Activated CD8-positive, alpha-beta T cell treated with anti-CD3 and anti-CD28 coated beads for 36 hours (primary cell): ENCODE results near the gene SEC63. TPM values are rescaled to one million over a fixed set of nuclear protein-coding genes. Genes with fewer than 3 reads are reported as not detected.
"Not testable (repeated sequence)": the region's sequence is repeated elsewhere in the genome, so short reads cannot be mapped to it uniquely, and the experiment has no call there.

ENCODE experiments used
- ATAC-seq: fragments of 200-7000 bp; cut with Tn5 transposase; one replicate; pipeline ENCODE4 v1.10.0; 2021; ENCODE audit warnings: mild to moderate bottlenecking, moderate library complexity
- CTCF ChIA-PET: fragments of 350-600 bp; sonication (Branson Sonifier 250); formaldehyde crosslinking; loops from one replicate; lab custom pipeline; 2021; ENCODE audit warnings: antibody characterized with exemption; lab: Charles Lee
- POLR2A ChIA-PET: fragments of 350-600 bp; sonication (Branson Sonifier 250); formaldehyde crosslinking; loops from one replicate; lab custom pipeline; 2021; ENCODE audit warnings: antibody characterized with exemption; lab: Charles Lee
- DNase-seq: peaks from one replicate; pipeline ENCODE4 v3.0.0-alpha.2; 2020
- H3K27ac Mint-ChIP-seq: one replicate; pipeline ENCODE4 v1.8.0; 2021; ENCODE audit warnings: mild to moderate bottlenecking, mixed read lengths
- H3K27me3 Mint-ChIP-seq: one replicate; pipeline ENCODE4 v1.8.0; 2021; ENCODE audit warnings: mixed read lengths
- H3K36me3 Mint-ChIP-seq: one replicate; pipeline ENCODE4 v1.8.0; 2021; ENCODE audit warnings: low read depth, mixed read lengths
- H3K4me1 Mint-ChIP-seq: one replicate; pipeline ENCODE4 v1.8.0; 2021; ENCODE audit warnings: low read depth, mixed read lengths
- H3K4me3 Mint-ChIP-seq: one replicate; pipeline ENCODE4 v1.8.0; 2021; ENCODE audit warnings: mild to moderate bottlenecking, moderate library complexity, mixed read lengths
- H3K9me3 Mint-ChIP-seq: one replicate; pipeline ENCODE4 v1.8.0; 2021; ENCODE audit warnings: mixed read lengths
- intact Hi-C: fragments of 100-400 bp; cut with micrococcal nuclease; formaldehyde crosslinking; loops from one replicate; pipeline ENCODE4 v1.10.0; 2022
- total RNA-seq, 2 experiments: library from RNA; stranded (reverse); gene quantifications; one replicate each; pipeline ENCODE4 v1.2.3, GENCODE V29; 2021
- TF ChIP-seq, protein P1 (sequence below): fragments of 200-600 bp; IDR thresholded peaks from one replicate; pipeline ENCODE4 v1.8.0; 2022; ENCODE audit warnings: antibody characterized with exemption, mild to moderate bottlenecking

Gene SEC63
- total RNA-seq, 2 experiments from 2014 or later: 89.9 to 90.7 TPM

DNA sequence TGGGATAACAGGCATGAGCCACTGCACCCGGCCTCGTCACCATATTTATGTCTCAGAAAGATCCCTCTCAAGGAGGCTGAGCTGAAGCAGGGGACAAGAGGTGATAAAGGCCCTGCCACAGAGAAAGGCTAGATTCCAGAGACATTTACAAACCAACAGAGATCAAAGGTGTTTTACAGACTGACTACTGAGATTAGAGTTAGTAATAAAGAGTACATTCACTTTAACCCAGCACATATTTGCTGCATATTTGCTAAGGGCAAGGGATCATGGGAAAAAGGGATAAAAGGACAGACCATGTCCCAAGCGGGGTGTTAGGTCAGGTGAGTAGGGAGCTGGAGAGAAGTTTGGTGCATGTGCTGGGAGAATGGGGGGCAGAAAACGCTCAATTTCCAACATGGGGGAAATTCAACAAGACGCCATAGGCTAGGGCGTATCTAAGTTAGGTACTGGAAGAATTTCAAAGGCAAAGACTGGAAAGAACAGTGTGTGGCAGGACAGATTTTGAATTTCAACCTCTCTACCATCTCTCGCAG lies 43.8 kb upstream of the SEC63 start:
- ATAC-seq: no peak
- TF ChIP-seq, protein P1, sequence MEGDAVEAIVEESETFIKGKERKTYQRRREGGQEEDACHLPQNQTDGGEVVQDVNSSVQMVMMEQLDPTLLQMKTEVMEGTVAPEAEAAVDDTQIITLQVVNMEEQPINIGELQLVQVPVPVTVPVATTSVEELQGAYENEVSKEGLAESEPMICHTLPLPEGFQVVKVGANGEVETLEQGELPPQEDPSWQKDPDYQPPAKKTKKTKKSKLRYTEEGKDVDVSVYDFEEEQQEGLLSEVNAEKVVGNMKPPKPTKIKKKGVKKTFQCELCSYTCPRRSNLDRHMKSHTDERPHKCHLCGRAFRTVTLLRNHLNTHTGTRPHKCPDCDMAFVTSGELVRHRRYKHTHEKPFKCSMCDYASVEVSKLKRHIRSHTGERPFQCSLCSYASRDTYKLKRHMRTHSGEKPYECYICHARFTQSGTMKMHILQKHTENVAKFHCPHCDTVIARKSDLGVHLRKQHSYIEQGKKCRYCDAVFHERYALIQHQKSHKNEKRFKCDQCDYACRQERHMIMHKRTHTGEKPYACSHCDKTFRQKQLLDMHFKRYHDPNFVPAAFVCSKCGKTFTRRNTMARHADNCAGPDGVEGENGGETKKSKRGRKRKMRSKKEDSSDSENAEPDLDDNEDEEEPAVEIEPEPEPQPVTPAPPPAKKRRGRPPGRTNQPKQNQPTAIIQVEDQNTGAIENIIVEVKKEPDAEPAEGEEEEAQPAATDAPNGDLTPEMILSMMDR: no peak
- POLR2A ChIA-PET: interaction anchor here (0.6 kb wide), 1 partner anchor 54 kb away, joined by 3 read pairs; no protein-coding TSS in a partner anchor

GRCh38 chr6:108000259-108000658 lies 42.3 kb upstream of the SEC63 start:
- H3K4me3 Mint-ChIP-seq, intact Hi-C loops, CTCF ChIA-PET, H3K9me3 Mint-ChIP-seq, H3K27me3 Mint-ChIP-seq, DNase-seq, H3K36me3 Mint-ChIP-seq, ATAC-seq, POLR2A ChIA-PET, H3K4me1 Mint-ChIP-seq, H3K27ac Mint-ChIP-seq: not testable (repeated sequence)

More for the DNA sequence above, 43.8 kb upstream of the SEC63 start:
- no peak for DNase-seq
- no peaks in the 10 kb centered on the region for H3K27me3 Mint-ChIP-seq
- H3K4me1 Mint-ChIP-seq: no peaks in the 10 kb centered on the region
- intact Hi-C loops: no loop called here
- H3K4me3 Mint-ChIP-seq: no peak overlapping the region
- H3K27ac Mint-ChIP-seq: no peak overlapping the region
- H3K9me3 Mint-ChIP-seq: no peaks in the 10 kb centered on the region
- CTCF ChIA-PET: interaction anchor here (0.9 kb wide), 1 partner anchor 21 kb away, joined by 5 read pairs; no protein-coding TSS in a partner anchor
- no peaks in the 10 kb centered on the region for H3K36me3 Mint-ChIP-seq

DNA sequence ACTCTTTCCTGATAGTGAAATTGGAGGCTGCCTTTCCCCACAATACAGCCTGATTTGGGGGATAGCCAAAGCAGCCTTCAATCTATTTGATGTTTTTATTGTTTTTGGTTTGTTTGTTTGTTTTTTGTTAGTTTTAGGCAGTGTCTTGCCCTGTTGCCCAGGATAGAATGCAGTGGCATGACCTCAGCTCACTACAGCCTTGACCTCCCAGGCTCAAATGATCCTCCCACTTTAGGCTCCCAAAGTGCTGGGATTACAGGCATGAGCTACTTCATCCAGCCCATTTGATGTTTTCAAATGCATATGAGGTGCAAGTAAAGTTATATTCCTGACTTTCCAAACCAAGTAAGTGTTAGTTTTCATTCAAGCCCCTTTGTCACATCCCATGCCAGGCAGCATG lies 41.3 kb upstream of the SEC63 start:
- ATAC-seq (no peak), DNase-seq (no peak)
- H3K27me3 Mint-ChIP-seq: no peaks in the 10 kb centered on the region
- intact Hi-C loops: no loop called here
- H3K36me3 Mint-ChIP-seq: no peaks in the 10 kb centered on the region
- POLR2A ChIA-PET: no interaction called here
- no peaks in the 10 kb centered on the region for H3K4me1 Mint-ChIP-seq
- TF ChIP-seq, protein P1: no peak
- no peak overlapping the region for H3K27ac Mint-ChIP-seq
- CTCF ChIA-PET: no interaction called here
- no peak overlapping the region for H3K4me3 Mint-ChIP-seq
- no peaks in the 10 kb centered on the region for H3K9me3 Mint-ChIP-seq

- H3K27ac Mint-ChIP-seq: no peak overlapping the region
- H3K9me3 Mint-ChIP-seq: no peaks in the 10 kb centered on the region
- ATAC-seq: no peak
- no peak for DNase-seq
- TF ChIP-seq, protein P1: no peak
- H3K36me3 Mint-ChIP-seq: no peaks in the 10 kb centered on the region
- POLR2A ChIA-PET: no interaction called here
- intact Hi-C loops: no loop called here
- H3K4me3 Mint-ChIP-seq: no peak overlapping the region
- H3K4me1 Mint-ChIP-seq: peaks cover 3% of the 10 kb centered on the region
- CTCF ChIA-PET: interaction anchor here (0.7 kb wide), 1 partner anchor 12 kb away, joined by 3 read pairs; no protein-coding TSS in a partner anchor
- no peaks in the 10 kb centered on the region for H3K27me3 Mint-ChIP-seq
These were observed 34.0 kb upstream of the SEC63 start for GRCh38 chr6:107991772-107992550.

DNA sequence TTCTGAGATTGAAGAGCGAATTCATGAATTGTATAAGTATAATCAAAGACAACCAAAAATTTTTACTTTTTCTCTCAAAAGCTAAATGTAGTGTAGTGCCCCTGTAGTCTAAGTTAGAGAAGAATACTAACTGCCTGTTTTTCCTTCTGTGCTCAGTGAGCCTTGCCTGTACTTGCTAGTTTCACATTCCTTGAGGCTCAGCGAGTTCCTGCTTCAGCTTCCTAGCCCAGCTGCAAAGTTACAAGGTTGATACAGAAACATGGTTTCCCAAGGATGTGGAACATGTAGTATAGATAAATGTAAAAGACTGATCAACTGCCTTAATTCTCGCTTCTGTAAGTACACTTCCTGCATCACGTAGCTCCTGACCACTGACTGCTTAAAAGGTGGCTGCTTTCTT lies 33.1 kb upstream of the SEC63 start:
- Mint-ChIP-seq H3K27me3 (no peaks in the 10 kb centered on the region), H3K27ac (no peak overlapping the region), H3K36me3 (no peaks in the 10 kb centered on the region), H3K4me1 (peaks cover 3% of the 10 kb centered on the region), H3K4me3 (no peak overlapping the region), H3K9me3 (no peaks in the 10 kb centered on the region)
- ChIA-PET CTCF (interaction anchor here (2.1 kb wide), 1 partner anchor 11 kb away, joined by 9 read pairs; no protein-coding TSS in a partner anchor), POLR2A (no interaction called here)
- ATAC-seq: no peak
- intact Hi-C loops: no loop called here
- no peak for DNase-seq
- TF ChIP-seq, protein P1: no peak

DNA sequence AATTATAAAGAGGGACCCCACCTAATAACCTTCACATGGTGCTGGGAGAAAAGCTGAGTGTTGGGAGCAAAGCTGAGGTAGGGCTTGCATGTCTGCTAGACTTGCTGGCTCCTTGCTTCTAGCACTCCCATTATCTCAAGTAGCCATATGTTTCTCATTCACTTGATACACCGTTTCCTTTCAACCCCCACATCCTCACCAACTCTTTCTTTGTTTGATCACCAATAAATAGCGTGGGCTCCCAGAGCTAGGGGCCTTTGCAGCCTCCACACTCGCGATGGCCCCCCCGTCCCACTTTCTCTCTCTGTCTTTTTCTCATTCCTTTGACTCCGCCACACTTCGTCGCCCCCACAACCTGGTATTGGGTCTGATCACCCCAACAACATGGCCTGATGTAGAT lies 32.6 kb upstream of the SEC63 start:
- ATAC-seq, H3K36me3 Mint-ChIP-seq, intact Hi-C loops, H3K4me3 Mint-ChIP-seq, H3K9me3 Mint-ChIP-seq, H3K4me1 Mint-ChIP-seq, H3K27me3 Mint-ChIP-seq, H3K27ac Mint-ChIP-seq, POLR2A ChIA-PET, DNase-seq: not testable (repeated sequence)
- CTCF ChIA-PET: interaction anchor here (2.1 kb wide), 1 partner anchor 10 kb away, joined by 9 read pairs; no protein-coding TSS in a partner anchor
